ENCODE measurements around the gene CLDN6. TPM values are rescaled to one million over a fixed set of nuclear protein-coding genes. Genes with fewer than 3 reads are reported as not detected.

Gene CLDN6
- total and polyA plus RNA-seq, 9 of the 15 experiments (the other 6 are each of a cell fraction or from before 2014, with no cell fraction given), result 0.22 to 0.75 (median 0.38) TPM; not detected in 3

DNA sequence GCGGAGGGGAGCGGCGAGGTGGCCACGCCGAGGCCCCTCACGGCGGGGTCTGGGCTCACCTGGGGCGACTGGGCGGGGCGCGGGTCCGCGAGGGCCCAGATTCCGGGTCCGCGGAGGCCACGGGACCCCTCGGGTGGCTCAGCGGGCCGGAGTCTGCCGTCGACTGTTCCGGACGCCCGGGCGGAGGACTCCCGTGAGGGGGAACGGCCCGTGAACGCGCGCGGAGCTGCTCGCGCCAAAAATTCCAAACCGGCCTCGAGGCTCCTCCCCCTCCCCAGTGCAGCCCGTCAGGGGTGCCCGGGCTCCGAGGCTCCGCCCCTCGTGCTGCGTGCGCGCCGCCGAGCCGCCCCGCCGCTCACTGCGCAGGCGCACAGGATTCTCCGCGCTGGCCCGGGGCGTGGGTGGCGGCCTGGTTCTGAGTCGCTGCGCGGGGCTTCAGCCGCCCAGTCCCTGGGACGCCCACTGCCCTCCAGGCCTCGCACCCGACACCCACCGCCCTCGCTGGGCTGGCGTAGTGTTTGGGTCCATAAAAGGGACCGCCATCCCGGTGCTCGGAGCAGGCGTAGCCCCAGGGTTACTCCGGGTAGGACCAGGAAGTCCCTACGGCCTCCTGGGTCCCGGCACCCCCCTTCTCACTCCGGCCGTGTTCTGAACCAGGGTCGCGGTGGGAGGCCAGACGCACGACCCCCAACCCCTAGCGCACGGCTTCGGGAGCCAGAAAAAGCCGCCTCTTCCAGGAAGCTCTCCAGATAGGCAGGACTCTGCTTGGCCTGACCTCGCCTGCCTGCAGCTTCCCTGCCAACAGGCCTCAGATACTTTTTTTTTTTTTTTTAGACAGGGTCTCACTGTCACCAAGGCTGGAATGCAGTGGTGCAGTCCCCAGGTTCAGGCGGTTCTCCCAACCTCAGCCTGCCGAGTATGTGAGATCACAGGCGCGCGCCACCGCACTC is 37.5 kb downstream of the CLDN6 start, which contains the start of gene PKMYT1 (continued):
- TF ChIP-seq, protein P1, sequence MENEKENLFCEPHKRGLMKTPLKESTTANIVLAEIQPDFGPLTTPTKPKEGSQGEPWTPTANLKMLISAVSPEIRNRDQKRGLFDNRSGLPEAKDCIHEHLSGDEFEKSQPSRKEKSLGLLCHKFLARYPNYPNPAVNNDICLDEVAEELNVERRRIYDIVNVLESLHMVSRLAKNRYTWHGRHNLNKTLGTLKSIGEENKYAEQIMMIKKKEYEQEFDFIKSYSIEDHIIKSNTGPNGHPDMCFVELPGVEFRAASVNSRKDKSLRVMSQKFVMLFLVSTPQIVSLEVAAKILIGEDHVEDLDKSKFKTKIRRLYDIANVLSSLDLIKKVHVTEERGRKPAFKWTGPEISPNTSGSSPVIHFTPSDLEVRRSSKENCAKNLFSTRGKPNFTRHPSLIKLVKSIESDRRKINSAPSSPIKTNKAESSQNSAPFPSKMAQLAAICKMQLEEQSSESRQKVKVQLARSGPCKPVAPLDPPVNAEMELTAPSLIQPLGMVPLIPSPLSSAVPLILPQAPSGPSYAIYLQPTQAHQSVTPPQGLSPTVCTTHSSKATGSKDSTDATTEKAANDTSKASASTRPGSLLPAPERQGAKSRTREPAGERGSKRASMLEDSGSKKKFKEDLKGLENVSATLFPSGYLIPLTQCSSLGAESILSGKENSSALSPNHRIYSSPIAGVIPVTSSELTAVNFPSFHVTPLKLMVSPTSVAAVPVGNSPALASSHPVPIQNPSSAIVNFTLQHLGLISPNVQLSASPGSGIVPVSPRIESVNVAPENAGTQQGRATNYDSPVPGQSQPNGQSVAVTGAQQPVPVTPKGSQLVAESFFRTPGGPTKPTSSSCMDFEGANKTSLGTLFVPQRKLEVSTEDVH (IDR thresholded peaks at IDR 0.05; ENCODE audit: low read depth, partially characterized antibody), result peak; percentile 81
- TF ChIP-seq SAP30 (IDR thresholded peaks at IDR 0.05; ENCODE audit: borderline replicate concordance, insufficient read depth, low read depth, low read length, poor library complexity, severe bottlenecking) (peak; percentile 73), TBL1XR1 (IDR thresholded peaks at IDR 0.05; ENCODE audit: low read length in 2 of 2) (no peak), ZNF134 (CRISPR knock-in tag; conservative IDR thresholded peaks at IDR 0.05) (no peak), SLC30A9 (CRISPR knock-in tag; IDR thresholded peaks at IDR 0.05) (no peak), FUS (optimal IDR thresholded peaks at IDR 0.05; ENCODE audit: low read depth, low read length) (peak; percentile 83), CBX8 (IDR thresholded peaks at IDR 0.05; ENCODE audit: borderline replicate concordance, extremely low read depth, low read depth, low read length, poor library complexity, severe bottlenecking) (no peak), PCBP1 (IDR thresholded peaks at IDR 0.05; ENCODE audit: low read depth, low read length, poor library complexity, severe bottlenecking) (no peak), PTTG1 (tag; IDR thresholded peaks at IDR 0.05; ENCODE audit: low read depth) (no peak), RCOR1 (IDR thresholded peaks at IDR 0.05; ENCODE audit: borderline replicate concordance in 1 of 2, low read depth in 2 of 2, low read length in 2 of 2) (no peak)
- TF ChIP-seq, protein P2, sequence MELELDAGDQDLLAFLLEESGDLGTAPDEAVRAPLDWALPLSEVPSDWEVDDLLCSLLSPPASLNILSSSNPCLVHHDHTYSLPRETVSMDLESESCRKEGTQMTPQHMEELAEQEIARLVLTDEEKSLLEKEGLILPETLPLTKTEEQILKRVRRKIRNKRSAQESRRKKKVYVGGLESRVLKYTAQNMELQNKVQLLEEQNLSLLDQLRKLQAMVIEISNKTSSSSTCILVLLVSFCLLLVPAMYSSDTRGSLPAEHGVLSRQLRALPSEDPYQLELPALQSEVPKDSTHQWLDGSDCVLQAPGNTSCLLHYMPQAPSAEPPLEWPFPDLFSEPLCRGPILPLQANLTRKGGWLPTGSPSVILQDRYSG (tag; conservative IDR thresholded peaks at IDR 0.05; ENCODE audit: low read depth), result no peak
- TF ChIP-seq, protein P3, sequence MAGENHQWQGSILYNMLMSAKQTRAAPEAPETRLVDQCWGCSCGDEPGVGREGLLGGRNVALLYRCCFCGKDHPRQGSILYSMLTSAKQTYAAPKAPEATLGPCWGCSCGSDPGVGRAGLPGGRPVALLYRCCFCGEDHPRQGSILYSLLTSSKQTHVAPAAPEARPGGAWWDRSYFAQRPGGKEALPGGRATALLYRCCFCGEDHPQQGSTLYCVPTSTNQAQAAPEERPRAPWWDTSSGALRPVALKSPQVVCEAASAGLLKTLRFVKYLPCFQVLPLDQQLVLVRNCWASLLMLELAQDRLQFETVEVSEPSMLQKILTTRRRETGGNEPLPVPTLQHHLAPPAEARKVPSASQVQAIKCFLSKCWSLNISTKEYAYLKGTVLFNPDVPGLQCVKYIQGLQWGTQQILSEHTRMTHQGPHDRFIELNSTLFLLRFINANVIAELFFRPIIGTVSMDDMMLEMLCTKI (IDR thresholded peaks at IDR 0.05; ENCODE audit: partially characterized antibody), result no peak
- TF ChIP-seq, protein P4, sequence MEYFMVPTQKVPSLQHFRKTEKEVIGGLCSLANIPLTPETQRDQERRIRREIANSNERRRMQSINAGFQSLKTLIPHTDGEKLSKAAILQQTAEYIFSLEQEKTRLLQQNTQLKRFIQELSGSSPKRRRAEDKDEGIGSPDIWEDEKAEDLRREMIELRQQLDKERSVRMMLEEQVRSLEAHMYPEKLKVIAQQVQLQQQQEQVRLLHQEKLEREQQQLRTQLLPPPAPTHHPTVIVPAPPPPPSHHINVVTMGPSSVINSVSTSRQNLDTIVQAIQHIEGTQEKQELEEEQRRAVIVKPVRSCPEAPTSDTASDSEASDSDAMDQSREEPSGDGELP (CRISPR knock-in tag; IDR thresholded peaks at IDR 0.05; ENCODE audit: borderline replicate concordance), result peak; percentile 37; the same call in 1 of the 2 replicates
- TF ChIP-seq, protein P5, sequence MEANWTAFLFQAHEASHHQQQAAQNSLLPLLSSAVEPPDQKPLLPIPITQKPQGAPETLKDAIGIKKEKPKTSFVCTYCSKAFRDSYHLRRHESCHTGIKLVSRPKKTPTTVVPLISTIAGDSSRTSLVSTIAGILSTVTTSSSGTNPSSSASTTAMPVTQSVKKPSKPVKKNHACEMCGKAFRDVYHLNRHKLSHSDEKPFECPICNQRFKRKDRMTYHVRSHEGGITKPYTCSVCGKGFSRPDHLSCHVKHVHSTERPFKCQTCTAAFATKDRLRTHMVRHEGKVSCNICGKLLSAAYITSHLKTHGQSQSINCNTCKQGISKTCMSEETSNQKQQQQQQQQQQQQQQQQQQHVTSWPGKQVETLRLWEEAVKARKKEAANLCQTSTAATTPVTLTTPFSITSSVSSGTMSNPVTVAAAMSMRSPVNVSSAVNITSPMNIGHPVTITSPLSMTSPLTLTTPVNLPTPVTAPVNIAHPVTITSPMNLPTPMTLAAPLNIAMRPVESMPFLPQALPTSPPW (CRISPR knock-in tag; IDR thresholded peaks at IDR 0.05), result peak; percentile 62

Data from K562 (cell line).